GM19468 (cell line): ENCODE measurements around the gene CCDC134.

ENCODE experiments used
- ATAC-seq: cut with Tn5 transposase; IDR thresholded peaks from one replicate; pipeline ENCODE4 v1.9.1; 2021; ENCODE audit warnings: mild to moderate bottlenecking, moderate library complexity, moderate number of reproducible peaks; ENCODE audit not compliant: unreplicated experiment; ENCODE audit errors: extremely low read depth

Gene CCDC134

GRCh38 chr22:41782316-41782715, 18.2 kb upstream of the CCDC134 start:
- no peak for ATAC-seq

- ATAC-seq: no peak
These were observed 17.7 kb upstream of the CCDC134 start for GRCh38 chr22:41782751-41783150.

GRCh38 chr22:41787331-41787730, 13.1 kb upstream of the CCDC134 start:
- no peak for ATAC-seq

GRCh38 chr22:41793871-41794270, 6.6 kb upstream of the CCDC134 start:
- ATAC-seq: no peak

GRCh38 chr22:41798736-41799135, 1.7 kb upstream of the CCDC134 start:
- no peak for ATAC-seq

- ATAC-seq: no peak
These were observed 762 bp upstream of the CCDC134 start for GRCh38 chr22:41799486-41800347.

- ATAC-seq: no peak
These were observed 804 bp downstream of the CCDC134 start for GRCh38 chr22:41801147-41801819.

- ATAC-seq: no peak
These were observed 1.4 kb downstream of the CCDC134 start for GRCh38 chr22:41801886-41802285.

GRCh38 chr22:41805639-41806038, 5.2 kb downstream of the CCDC134 start:
- no peak for ATAC-seq

- ATAC-seq: no peak
These were observed 7.9 kb downstream of the CCDC134 start for GRCh38 chr22:41808400-41808799.

GRCh38 chr22:41810022-41810421, 9.5 kb downstream of the CCDC134 start:
- no peak for ATAC-seq

GRCh38 chr22:41812805-41813545, 12.5 kb downstream of the CCDC134 start:
- no peak for ATAC-seq

GRCh38 chr22:41813726-41814410, 13.4 kb downstream of the CCDC134 start:
- no peak for ATAC-seq

- no peak for ATAC-seq
These were observed 15.2 kb downstream of the CCDC134 start for GRCh38 chr22:41815716-41816115.

- ATAC-seq: no peak
These were observed 15.8 kb downstream of the CCDC134 start for GRCh38 chr22:41816241-41816640.

- no peak for ATAC-seq
These were observed 16.4 kb downstream of the CCDC134 start for GRCh38 chr22:41816871-41817270.

GRCh38 chr22:41818011-41818410, 17.5 kb downstream of the CCDC134 start:
- no peak for ATAC-seq

- no peak for ATAC-seq
These were observed 18.1 kb downstream of the CCDC134 start for GRCh38 chr22:41818596-41818995.

GRCh38 chr22:41819257-41819656, 18.8 kb downstream of the CCDC134 start:
- ATAC-seq: no peak

GRCh38 chr22:41820447-41820846, 20.0 kb downstream of the CCDC134 start:
- no peak for ATAC-seq
